HG03039 (cell line): ENCODE measurements around the gene TOP1.
"Not testable (repeated sequence)": the region's sequence is repeated elsewhere in the genome, so short reads cannot be mapped to it uniquely, and the experiment has no call there.

Source experiments
- ATAC-seq: cut with Tn5 transposase; IDR thresholded peaks from one replicate; pipeline ENCODE4 v1.9.1; 2021; ENCODE audit warnings: mild to moderate bottlenecking, moderate library complexity; ENCODE audit not compliant: unreplicated experiment

The TOP1 gene

GRCh38 chr20:41091927-41092326 is 63.3 kb downstream of the TOP1 start:
- ATAC-seq: no peak

DNA sequence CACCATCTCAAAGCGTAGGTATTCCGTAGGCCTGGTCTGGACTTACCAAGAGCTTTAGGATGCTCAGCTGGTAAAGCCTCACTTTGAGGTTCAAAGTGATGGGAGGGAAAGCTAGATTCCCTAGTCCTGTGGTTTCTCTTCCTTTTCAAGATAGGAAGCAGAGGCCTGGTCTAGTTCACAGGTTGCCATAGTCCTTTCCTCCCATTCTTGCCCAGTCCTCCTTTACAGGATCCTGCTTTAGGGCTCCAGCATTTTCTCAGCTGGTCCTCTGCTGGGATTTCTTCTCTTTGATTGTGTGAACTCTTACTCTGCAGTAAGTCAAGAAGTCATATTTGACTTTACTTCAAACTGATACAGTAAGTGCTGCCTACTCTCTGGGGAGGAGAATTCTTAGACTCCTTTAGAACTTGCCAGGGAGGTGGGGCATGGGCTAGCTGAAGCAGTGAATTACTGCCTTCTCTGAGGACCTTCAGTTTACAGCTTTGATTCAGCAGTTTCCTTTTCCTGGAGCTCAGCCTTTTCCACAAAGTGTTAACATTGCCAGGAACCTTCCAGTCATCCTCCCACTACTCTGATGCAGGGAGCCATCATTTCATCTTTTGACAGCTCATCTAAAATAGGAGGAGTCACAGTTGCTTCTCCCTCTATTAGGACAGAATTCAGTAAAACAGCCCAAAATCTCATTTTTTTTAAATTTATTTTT is 65.9 kb downstream of the TOP1 start:
- ATAC-seq: no peak

DNA sequence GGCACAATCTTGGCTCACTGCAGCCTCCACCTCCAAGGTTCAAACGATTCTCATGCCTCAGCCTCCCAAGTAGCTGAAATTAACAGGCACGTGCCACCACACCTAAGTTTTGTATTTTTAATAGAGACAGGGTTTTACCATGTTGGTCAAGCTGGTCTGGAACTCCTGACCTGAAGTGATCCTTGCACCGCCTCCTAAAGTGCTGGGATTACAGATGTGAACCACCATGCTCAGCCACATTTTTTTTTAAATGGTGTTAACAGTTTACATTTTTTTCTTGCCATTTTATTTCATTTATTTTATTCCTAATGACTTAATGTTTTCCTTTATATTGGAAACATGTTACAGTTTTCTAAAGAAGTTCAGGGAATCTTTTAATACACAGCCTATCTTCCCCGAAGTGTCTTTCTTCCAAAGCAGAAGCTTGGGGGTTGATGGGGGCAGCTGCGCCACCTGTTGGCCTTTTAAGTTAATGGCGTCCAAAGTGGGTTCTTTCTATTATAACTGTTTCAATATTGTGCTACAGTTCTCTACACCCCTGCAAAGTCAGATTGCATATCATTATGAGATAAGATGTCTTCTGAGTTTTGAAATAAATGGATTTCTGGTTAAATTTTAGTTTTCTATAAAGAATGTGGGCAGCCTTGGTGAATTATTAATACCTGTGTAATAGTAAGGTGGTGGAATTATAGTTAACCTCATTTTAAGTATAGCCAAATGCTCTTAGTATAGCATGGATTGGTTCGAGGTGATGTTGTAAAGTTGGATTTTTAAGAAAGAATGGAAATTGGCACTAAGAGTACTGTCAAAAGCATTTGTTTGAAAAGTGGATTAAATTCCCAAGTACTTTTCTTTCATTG is 66.7 kb downstream of the TOP1 start:
- ATAC-seq: no peak

DNA sequence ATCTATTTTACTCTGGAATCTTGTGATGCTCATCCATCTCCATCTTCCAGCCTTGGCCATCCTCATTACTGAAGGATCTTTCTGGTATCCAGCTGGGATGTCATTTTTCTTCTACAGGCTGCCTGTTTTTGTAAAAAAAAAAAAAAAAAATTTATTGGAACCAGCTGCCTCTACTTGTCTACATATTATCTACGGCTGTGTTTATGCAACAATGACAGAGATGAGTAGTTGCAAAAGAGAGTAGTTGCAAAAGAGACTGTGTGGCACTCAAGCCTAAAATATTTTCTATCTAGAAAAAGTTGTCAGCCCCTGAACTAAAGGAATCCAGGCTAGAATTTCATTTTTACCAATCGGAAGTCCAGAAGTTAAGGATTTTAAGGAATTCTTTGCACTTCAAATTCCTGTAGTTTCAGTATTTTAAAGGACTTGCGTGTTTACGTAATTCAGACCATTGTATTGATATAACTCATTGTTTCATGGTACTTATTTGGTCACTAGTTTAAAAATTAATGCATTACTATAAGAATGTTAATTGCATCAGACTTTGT is 70.2 kb downstream of the TOP1 start:
- no peak for ATAC-seq

DNA sequence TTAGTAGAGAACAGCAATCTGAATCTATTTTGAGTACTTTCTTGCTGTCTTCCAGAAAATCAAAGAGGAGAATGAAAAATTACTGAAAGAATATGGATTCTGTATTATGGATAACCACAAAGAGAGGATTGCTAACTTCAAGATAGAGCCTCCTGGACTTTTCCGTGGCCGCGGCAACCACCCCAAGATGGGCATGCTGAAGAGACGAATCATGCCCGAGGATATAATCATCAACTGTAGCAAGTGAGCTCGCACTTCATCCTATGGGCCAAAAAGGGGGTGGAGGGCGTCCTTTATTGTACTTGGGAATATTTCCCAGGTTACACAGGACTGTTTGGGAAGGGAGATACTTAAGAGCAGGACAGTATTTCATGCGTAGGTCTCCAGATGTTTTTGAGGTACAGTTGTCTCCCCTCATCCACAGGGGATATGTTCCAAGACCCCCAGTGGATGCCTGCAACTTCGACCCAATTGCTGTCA is 71.4 kb downstream of the TOP1 start:
- ATAC-seq: no peak

DNA sequence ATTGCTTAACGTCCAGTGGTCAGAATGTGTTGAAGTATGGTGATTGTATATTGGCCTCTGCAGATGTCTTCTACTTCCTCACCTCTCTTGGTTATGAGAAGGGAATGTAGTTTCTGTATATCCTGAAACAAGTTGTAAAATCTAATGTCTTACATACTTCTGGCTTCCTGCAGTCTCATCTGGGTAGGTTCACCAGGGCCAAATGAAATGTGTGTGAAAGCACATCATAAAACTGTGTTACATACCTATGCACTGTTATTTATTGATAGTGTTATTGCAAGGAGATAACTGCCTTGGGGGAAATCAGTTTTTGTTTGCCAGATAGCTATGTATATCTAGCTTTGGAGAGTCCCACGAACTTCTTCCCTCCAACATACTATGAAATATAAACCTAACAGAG is 73.0 kb downstream of the TOP1 start:
- ATAC-seq: no peak

DNA sequence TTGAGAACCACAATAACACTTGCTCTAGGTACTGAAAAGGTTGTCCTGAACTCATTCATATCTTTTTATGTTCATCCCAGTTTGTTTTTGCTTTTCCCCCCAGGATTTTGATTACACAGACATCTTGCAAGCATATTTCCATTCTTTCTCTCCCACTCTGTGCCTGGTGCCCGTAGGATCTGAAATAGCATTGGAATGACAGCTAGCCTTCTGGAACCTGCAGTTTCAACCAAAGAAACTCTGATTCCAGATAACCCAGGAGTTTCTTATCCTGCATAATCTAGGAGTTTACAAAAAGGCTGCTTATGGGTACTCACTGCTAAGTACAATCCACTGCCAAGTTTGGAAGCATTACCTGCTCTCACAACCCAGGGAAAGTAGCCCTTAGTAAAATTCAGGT is 79.9 kb downstream of the TOP1 start:
- ATAC-seq: no peak

GRCh38 chr20:41110012-41110411 is 81.4 kb downstream of the TOP1 start:
- no peak for ATAC-seq

DNA sequence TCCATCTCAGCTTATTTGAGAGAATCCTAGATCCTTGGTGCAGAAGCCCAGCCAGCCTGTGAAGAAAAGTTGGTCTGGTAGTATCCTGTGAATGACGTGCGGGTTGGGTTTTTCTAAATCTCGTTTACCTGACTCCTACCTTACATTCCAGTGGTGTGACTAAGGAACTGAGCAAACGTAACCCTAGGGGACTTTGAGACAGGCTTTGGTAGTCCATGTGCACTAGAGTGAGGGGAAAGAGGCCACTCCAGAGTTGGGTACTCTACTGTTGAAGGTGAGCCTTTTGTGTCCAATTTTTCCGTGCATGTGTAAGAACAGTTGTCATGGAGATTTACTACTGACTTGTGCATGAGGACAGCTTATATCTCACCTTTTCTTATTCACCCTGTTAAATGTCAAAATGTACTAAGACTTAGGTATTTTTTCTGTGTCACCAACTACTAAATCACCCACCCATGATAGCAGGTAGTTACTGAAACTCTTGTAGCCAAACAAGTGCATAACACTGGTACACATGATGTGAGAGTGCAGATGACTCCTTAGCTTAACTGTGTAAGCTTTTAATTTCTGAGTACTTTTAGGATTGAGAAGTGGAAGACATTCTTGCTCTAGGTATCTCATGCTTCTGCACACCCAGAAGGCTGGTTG is 82.4 kb downstream of the TOP1 start:
- ATAC-seq: no peak

GRCh38 chr20:41111578-41111951 is 82.9 kb downstream of the TOP1 start:
- ATAC-seq: no peak

DNA sequence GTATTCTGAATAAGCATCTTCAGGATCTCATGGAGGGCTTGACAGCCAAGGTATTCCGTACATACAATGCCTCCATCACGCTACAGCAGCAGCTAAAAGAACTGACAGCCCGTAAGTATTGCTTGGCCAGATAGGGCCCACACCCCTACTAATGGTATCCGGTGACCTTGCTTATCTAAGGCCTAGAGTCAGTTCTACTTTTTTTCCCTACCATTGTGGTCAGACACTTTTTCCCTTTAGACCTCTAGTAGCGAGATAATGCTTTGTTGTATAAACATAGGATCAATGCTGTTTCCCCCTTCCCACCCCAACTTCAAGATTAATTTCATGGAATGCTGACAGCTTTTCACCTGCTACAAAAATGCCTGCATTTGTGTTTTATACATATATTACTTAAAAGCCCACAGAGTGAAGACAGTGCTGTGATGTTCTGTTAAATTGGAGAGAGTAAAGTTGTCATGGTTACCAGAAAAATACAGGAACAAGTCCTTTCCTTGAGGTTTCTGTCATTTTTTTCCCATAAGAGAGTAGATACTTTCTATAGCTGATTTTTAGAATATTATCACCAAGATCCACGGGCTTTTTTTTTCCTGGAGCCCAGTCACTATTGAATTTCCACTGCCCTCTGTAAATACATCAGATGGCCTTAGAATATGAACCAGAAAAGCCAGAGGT is 87.8 kb downstream of the TOP1 start:
- ATAC-seq: no peak

- not testable (repeated sequence) for ATAC-seq
Observed at GRCh38 chr20:41118159-41118558, 89.5 kb downstream of the TOP1 start.

GRCh38 chr20:41118632-41119031 is 90.0 kb downstream of the TOP1 start:
- ATAC-seq: no peak

DNA sequence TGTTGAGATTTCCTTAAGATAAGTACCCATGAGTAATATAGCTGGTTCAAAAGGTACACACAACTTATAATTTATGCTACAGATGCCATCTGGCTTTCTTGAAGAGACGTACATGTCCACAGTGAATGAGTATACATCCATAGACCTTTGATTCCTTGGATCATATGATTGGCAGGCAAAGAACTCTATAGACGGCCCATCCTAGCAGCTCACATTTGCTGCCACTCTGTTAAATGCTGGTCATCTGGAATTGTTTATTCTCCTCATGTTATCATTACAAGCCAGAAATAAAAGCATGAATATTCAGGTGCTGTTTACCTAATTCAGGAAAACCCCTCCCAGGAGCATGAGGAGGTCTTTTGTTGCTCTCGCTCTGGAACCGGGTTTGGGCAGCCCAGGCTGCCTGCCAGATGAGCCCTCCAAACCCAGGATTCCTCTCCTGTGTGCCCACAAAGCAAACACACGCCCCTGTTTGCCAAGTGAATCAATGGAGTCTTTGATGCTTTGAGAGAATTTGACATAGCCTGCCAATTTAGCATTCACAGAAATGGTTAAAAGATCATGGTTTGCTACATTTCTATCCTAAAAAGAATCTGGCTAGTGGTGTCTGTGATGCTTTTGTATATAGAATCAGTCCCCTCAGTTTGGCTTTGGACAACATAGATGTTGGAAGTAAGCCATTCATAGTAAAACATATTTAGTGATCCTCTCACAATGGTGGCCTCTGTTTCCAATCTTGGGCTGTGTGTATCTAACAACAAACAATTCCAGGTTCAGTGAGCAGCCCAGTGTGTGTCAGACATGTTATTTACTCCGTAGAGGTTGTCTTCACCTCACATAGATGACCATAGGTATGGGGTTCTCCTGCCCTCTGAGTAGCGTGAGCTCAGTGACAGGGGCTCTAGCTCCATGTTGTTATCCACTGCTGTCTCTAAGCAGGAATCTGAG is 91.3 kb downstream of the TOP1 start:
- ATAC-seq: no peak

DNA sequence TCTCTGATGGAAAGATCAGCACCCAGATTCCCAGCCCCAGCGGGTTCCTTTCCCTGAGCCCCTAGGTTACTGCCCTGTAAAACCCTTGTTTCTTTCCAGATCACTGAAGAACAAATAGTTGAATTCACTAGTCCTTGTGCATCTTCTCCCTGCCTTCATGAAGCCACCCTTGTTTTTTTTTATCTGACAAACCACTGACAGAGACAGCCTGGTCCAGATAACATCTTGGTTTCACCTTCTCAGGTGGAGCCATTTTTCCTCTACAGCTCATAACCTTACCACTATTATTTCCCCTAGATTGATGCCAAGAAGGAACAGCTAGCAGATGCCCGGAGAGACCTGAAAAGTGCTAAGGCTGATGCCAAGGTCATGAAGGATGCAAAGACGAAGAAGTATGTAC is 92.8 kb downstream of the TOP1 start:
- no peak for ATAC-seq

GRCh38 chr20:41123631-41124030 is 95.0 kb downstream of the TOP1 start:
- no peak for ATAC-seq

DNA sequence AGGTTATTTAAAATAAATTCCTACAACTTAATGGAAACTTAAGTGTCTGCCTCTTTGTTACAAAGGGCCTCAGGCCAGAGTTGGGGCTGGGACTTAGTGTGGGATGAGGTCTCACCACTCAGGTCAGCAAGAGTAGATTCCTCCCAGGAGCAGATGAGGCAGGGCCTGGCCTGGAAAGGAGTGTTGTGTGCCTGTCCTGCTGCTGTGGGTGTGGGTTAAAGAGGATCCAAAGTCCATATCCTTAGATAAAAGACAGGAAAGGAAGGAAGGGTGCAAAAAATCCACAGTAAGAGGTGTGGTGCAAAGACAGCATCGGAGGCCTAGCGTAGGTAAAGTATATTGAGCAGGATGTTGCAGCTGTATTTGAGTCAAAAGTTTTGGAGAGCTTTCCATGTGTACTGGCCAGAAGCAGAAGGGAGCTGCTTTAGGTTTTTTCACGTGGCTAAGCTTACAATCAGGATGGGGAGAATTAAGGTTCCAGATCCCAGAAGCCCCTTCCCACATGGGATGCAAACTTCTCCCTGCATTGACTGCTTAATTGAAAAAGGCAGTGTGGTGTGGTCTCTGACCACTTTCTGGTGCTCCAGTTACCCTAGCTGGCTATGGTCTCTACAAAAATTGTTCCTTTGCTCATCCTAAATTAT is 96.0 kb downstream of the TOP1 start:
- no peak for ATAC-seq

GRCh38 chr20:41125530-41126457 is 97.2 kb downstream of the TOP1 start:
- ATAC-seq: no peak
